Esophagus muscularis mucosa (tissue), 4 donors: Measurements from ENCODE around the gene TRIM62. TPM values are rescaled to one million over a fixed set of nuclear protein-coding genes. Genes with fewer than 3 reads are reported as not detected.
A peak's percentile ranks its signal among the peaks of the same experiment; 100 is the strongest.

Source experiments
- DNase-seq: peaks from one replicate; pipeline ENCODE4 v3.0.0-alpha.2; 2017; ENCODE audit errors: extremely low spot score
- H3K27ac ChIP-seq, 4 donors: fragments of 200-600 bp; sonication (generic); replicated peaks in 1 of 4; 1 replicate in 3 of 4; 2 replicates in 1 of 4; pipeline ENCODE4 v1.5.1; 2016 to 2019; ENCODE audit warnings: mild to moderate bottlenecking in 1 of 4
- H3K27me3 ChIP-seq, 4 donors: fragments of 200-600 bp; sonication (generic); one replicate each; pipeline versions ENCODE4 v1.5.1 to v1.6.0; 2016 to 2019
- H3K36me3 ChIP-seq, 4 donors: fragments of 200-600 bp; sonication (generic); one replicate each; pipeline ENCODE4 v1.5.1; 2016 to 2019
- H3K4me1 ChIP-seq, 4 donors: fragments of 200-600 bp; sonication (generic); one replicate each; pipeline ENCODE4 v1.5.1; 2016 to 2019
- H3K4me3 ChIP-seq, 4 donors: fragments of 200-600 bp; sonication (generic); 1 replicate in 2 of 4; 2 replicates in 2 of 4; pipeline ENCODE4 v1.5.1; 2016 to 2019; ENCODE audit warnings: mild to moderate bottlenecking in 4 of 4, moderate library complexity in 1 of 4
- H3K9me3 ChIP-seq, 4 donors: fragments of 200-600 bp; sonication (generic); 1 replicate in 3 of 4; 2 replicates in 1 of 4; pipeline ENCODE4 v1.5.1; 2016 to 2019
- EP300 ChIP-seq: sonication (generic); formaldehyde crosslinking; IDR thresholded peaks from one replicate; pipeline ENCODE4 v1.6.1; 2017; ENCODE audit warnings: antibody characterized with exemption
- POLR2A ChIP-seq: fragments of 450-650 bp; IDR thresholded peaks from one replicate; pipeline ENCODE4 v1.6.1; 2017; ENCODE audit warnings: antibody characterized with exemption, moderate library complexity, mild to moderate bottlenecking, low read depth
- POLR2AphosphoS5 ChIP-seq, 2 donors: sonication (generic); formaldehyde crosslinking; IDR thresholded peaks; one replicate each; pipeline ENCODE4 v1.6.1; 2017; ENCODE audit warnings: antibody characterized with exemption in 2 of 2
- WGBS: methylation state at CpG from one replicate; pipeline ENCODE4 v1.1.5; 2018; 5-methylcytosine and 5-hydroxymethylcytosine counted together
- intact Hi-C: fragments of 100-400 bp; cut with DNase I; formaldehyde crosslinking; loops from one replicate; pipeline ENCODE4 v1.15.1; 2023
- total RNA-seq, 4 donors: library from RNA; depleted of rRNA; stranded (reverse); fragments of >200 nt; gene quantifications; one replicate each; pipeline versions ENCODE4 v1.1.0 to v1.2.1, GENCODE V29; 2016
- TF ChIP-seq, protein P1 (sequence below), 3 experiments: fragments of 200-600 bp in 2 of 3; fragments of 450-650 bp in 1 of 3; sonication (generic) in 2 of 3; IDR thresholded peaks; one replicate each; pipeline ENCODE4 v1.5.1; 2017 to 2019; ENCODE audit warnings: antibody characterized with exemption in 3 of 3, mild to moderate bottlenecking in 2 of 3, moderate library complexity in 1 of 3

TRIM62 gene
- total RNA-seq, 4 donors from 2014 or later, result 5.0 to 9.3 (median 7.8) TPM

GRCh38 chr1:33123266-33123665, 58.6 kb downstream of the TRIM62 start:
- H3K4me1 ChIP-seq, result peaks cover 16 to 19% (median 19%) of the 10 kb centered on the region in 4 donors
- no peak overlapping the region for H3K4me3 ChIP-seq
- intact Hi-C loops, result loop anchor here (10.0 kb wide), 1 partner anchor 352 kb away; the partner anchor contains the start of gene ZSCAN20
- peaks cover 0 to 3% (median 0%) of the 10 kb centered on the region in 4 donors for H3K27me3 ChIP-seq
- 81% methylated on average over 3 of the region's 3 CpGs for WGBS
- H3K9me3 ChIP-seq, result no peaks in the 10 kb centered on the region
- TF ChIP-seq POLR2A (no peak), POLR2AphosphoS5 (IDR thresholded peaks at IDR 0.05) (no peak), EP300 (no peak)
- TF ChIP-seq, protein P1, sequence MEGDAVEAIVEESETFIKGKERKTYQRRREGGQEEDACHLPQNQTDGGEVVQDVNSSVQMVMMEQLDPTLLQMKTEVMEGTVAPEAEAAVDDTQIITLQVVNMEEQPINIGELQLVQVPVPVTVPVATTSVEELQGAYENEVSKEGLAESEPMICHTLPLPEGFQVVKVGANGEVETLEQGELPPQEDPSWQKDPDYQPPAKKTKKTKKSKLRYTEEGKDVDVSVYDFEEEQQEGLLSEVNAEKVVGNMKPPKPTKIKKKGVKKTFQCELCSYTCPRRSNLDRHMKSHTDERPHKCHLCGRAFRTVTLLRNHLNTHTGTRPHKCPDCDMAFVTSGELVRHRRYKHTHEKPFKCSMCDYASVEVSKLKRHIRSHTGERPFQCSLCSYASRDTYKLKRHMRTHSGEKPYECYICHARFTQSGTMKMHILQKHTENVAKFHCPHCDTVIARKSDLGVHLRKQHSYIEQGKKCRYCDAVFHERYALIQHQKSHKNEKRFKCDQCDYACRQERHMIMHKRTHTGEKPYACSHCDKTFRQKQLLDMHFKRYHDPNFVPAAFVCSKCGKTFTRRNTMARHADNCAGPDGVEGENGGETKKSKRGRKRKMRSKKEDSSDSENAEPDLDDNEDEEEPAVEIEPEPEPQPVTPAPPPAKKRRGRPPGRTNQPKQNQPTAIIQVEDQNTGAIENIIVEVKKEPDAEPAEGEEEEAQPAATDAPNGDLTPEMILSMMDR (IDR thresholded peaks at IDR 0.05), result no peak
- no peak overlapping the region for H3K27ac ChIP-seq
- DNase-seq, result peak; percentile 10
- no peaks in the 10 kb centered on the region for H3K36me3 ChIP-seq

DNA sequence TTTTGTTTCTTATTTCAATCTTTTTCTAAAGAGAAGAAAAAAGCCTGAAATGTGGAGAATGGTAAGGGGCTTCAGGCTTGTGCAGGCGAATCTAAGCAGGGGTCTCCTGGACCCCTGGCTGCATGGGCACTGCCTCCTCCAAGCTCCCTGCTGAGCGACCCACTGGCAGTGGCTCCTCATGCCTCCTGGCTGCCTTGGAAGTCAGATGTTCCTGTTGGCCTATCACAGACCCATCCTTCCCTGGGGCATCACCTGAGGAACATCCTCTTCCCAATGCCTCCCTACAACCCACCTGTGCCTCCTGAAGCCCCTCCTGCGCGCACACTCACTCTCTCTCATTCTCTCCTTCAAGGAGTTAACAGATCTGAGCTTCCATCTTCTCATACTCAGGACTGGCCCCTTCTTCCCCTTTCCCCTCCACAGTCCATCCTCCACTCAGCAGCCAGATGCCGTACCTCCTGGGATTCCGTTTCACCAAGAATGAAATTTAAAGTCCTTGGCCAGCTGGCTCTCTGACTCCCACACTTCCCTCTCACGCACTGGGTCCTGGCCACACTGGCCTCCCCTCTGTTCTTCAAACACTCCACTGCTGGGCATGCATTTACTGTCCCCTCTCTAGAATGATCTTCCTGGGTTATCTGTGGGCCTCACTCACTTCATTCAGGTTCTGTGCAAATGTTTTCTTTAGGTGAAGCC, 59.2 kb downstream of the TRIM62 start:
- intact Hi-C loops, result loop anchor here (10.0 kb wide), 1 partner anchor 352 kb away; the partner anchor contains the start of gene ZSCAN20
- Histone ChIP-seq H3K36me3 (no peaks in the 10 kb centered on the region), H3K4me3 (no peak overlapping the region), H3K27ac (no peak overlapping the region), H3K9me3 (no peaks in the 10 kb centered on the region), H3K4me1 (peaks cover 11 to 13% (median 12%) of the 10 kb centered on the region in 4 donors), H3K27me3 (peaks cover 0 to 3% (median 0%) of the 10 kb centered on the region in 4 donors)
- TF ChIP-seq EP300 (no peak), POLR2AphosphoS5 (IDR thresholded peaks at IDR 0.05) (no peak), POLR2A (no peak)
- TF ChIP-seq, protein P1 (IDR thresholded peaks at IDR 0.05), result no peak
- peak; percentile 75 for DNase-seq
- 72% methylated on average over 7 of the region's 7 CpGs for WGBS

- H3K27ac ChIP-seq, result no peak overlapping the region
- TF ChIP-seq POLR2AphosphoS5 (IDR thresholded peaks at IDR 0.05) (no peak), EP300 (no peak)
- TF ChIP-seq, protein P1 (IDR thresholded peaks at IDR 0.05), result no peak
- H3K4me3 ChIP-seq, result no peak overlapping the region
- 87% methylated on average over 5 of the region's 5 CpGs for WGBS
- intact Hi-C loops, result loop anchor here (10.0 kb wide), 1 partner anchor 353 kb away; the partner anchor contains the start of gene ZSCAN20
- H3K4me1 ChIP-seq, result peaks cover 10 to 11% (median 11%) of the 10 kb centered on the region in 4 donors
- no peaks in the 10 kb centered on the region for H3K36me3 ChIP-seq
- H3K27me3 ChIP-seq, result peaks cover 0 to 3% (median 0%) of the 10 kb centered on the region in 4 donors
- no peaks in the 10 kb centered on the region for H3K9me3 ChIP-seq
- DNase-seq, result peak; percentile 57
Measured at GRCh38 chr1:33121728-33122127, 60.1 kb downstream of the TRIM62 start.

DNA sequence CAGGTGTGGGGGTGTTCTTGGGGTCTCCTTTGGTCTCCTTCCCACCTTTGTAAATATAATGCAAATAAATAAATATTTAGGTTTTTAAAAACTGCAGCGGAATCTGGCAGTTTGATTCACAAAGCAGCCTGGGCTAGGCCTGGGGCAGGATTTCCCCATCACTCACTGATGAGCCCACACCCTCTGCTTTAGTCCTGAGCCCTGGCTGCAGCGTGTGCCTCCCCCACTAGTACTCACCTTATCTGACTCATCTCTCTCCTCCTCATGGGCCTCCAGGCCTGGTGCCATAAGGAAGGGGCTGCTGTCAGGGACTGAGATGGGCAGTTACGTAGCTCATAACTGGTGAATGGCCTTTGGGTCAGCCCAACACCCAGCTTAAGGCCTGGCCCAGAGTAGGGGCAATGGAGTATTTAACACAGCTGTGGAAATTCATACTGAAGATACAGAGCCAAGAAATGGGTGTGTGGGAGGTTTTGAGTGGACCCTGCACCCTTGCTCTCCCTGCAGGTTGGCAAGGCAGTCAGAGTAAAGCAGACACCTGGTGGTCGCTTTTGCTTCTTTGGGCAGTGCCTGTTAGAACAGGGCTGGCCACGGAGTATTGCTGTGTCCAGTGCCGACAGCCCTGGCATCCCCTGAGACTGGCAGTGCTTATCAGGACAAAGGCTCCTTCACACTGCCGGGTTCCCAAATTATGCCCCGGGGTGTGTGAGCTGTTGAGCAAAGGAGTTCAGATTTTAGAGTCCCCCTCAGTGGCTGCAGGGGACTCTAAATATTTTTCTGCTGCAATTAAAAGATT, 61.2 kb downstream of the TRIM62 start:
- Histone ChIP-seq H3K4me1 (peaks cover 0 to under 1% (median under 1%) of the 10 kb centered on the region in 4 donors), H3K27ac (no peak overlapping the region), H3K4me3 (no peak overlapping the region), H3K27me3 (peaks cover 0 to 3% (median 0%) of the 10 kb centered on the region in 4 donors), H3K36me3 (no peaks in the 10 kb centered on the region), H3K9me3 (no peaks in the 10 kb centered on the region)
- WGBS, result 91% methylated on average over 7 of the region's 8 CpGs
- DNase-seq, result peak; percentile 19
- intact Hi-C loops, result loop anchor here (10.0 kb wide), 1 partner anchor 354 kb away; the partner anchor contains the start of gene ZSCAN20
- TF ChIP-seq, protein P1 (IDR thresholded peaks at IDR 0.05), result no peak
- TF ChIP-seq POLR2AphosphoS5 (IDR thresholded peaks at IDR 0.05) (no peak), POLR2A (no peak), EP300 (no peak)
